Kidney epithelial cell (primary cell): ENCODE results near the gene ME1. TPM values are rescaled to one million over a fixed set of nuclear protein-coding genes. Genes with fewer than 3 reads are reported as not detected.
"Not testable (repeated sequence)": the region's sequence is repeated elsewhere in the genome, so short reads cannot be mapped to it uniquely, and the experiment has no call there.

Experiments
- DNase-seq: peaks from one replicate; pipeline ENCODE4 v3.0.0-alpha.2; 2010; ENCODE audit warnings: low read depth
- H3K27me3 ChIP-seq: 2 replicates; pipeline ENCODE4 v1.6.0; 2011; ENCODE audit warnings: low read length; ENCODE audit not compliant: control insufficient read depth, insufficient read depth
- H3K36me3 ChIP-seq: 2 replicates; pipeline ENCODE4 v1.5.1; 2011; ENCODE audit warnings: low read length; ENCODE audit not compliant: control insufficient read depth, insufficient read depth
- H3K4me3 ChIP-seq: 2 replicates; pipeline ENCODE4 v1.5.1; 2011; ENCODE audit warnings: low read depth, mild to moderate bottlenecking, control low read depth, low read length
- CTCF ChIP-seq: IDR thresholded peaks from 2 replicates; pipeline ENCODE4 v1.5.1; 2011; ENCODE audit warnings: mild to moderate bottlenecking, moderate library complexity, low read length, control low read depth, inconsistent platforms; ENCODE audit not compliant: insufficient read depth, poor library complexity, severe bottlenecking
- total RNA-seq: library from RNA; depleted of rRNA; stranded (reverse); fragments of >200 nt; gene quantifications from 2 replicates; pipeline ENCODE4 v1.2.3, GENCODE V29; 2015

Gene ME1
- total RNA-seq, 1 donor from 2014 or later: 13.8 TPM

- DNase-seq: no peak
- Histone ChIP-seq H3K36me3 (no peaks in the 10 kb centered on the region), H3K4me3 (no peak overlapping the region), H3K27me3 (no peaks in the 10 kb centered on the region)
- no peak for TF ChIP-seq CTCF
Measured at GRCh38 chr6:83463886-83464285, 33.0 kb upstream of the ME1 start.

- Histone ChIP-seq H3K27me3 (no peaks in the 10 kb centered on the region), H3K36me3 (no peaks in the 10 kb centered on the region), H3K4me3 (no peak overlapping the region)
- DNase-seq: no peak
- TF ChIP-seq CTCF: no peak
Measured at GRCh38 chr6:83462524-83462923, 31.7 kb upstream of the ME1 start.

GRCh38 chr6:83461438-83461837 lies 30.6 kb upstream of the ME1 start:
- H3K4me3 ChIP-seq: no peak overlapping the region
- DNase-seq: no peak
- H3K27me3 ChIP-seq: no peaks in the 10 kb centered on the region
- H3K36me3 ChIP-seq: no peaks in the 10 kb centered on the region
- no peak for TF ChIP-seq CTCF

GRCh38 chr6:83459663-83460062 lies 28.8 kb upstream of the ME1 start:
- no peaks in the 10 kb centered on the region for H3K27me3 ChIP-seq
- DNase-seq: no peak
- H3K36me3 ChIP-seq: no peaks in the 10 kb centered on the region
- no peak for TF ChIP-seq CTCF
- H3K4me3 ChIP-seq: no peak overlapping the region

- not testable (repeated sequence) for H3K4me3 ChIP-seq, H3K27me3 ChIP-seq, H3K36me3 ChIP-seq, DNase-seq
Measured at GRCh38 chr6:83450015-83450414, 19.2 kb upstream of the ME1 start.

- not testable (repeated sequence) for H3K36me3 ChIP-seq, H3K27me3 ChIP-seq, DNase-seq, H3K4me3 ChIP-seq
Measured at GRCh38 chr6:83444086-83444699, 13.3 kb upstream of the ME1 start.

GRCh38 chr6:83443516-83443915 lies 12.7 kb upstream of the ME1 start:
- no peak for DNase-seq
- Histone ChIP-seq H3K27me3 (no peaks in the 10 kb centered on the region), H3K36me3 (no peaks in the 10 kb centered on the region), H3K4me3 (no peak overlapping the region)
- no peak for TF ChIP-seq CTCF
